ENCODE results near the gene NLRP13. TPM values are rescaled to one million over a fixed set of nuclear protein-coding genes. Genes with fewer than 3 reads are reported as not detected.

Gene NLRP13
- total and polyA plus RNA-seq, 9 of the 15 experiments (the other 6 are each of a cell fraction or from before 2014, with no cell fraction given) = not detected

DNA sequence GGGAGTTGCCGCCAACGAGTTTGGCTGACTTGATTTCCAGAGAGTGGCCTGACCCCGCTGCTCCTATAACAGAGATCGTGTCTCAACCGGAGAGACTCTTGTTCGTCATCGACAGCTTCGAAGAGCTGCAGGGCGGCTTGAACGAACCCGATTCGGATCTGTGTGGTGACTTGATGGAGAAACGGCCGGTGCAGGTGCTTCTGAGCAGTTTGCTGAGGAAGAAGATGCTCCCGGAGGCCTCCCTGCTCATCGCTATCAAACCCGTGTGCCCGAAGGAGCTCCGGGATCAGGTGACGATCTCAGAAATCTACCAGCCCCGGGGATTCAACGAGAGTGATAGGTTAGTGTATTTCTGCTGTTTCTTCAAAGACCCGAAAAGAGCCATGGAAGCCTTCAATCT lies 74.2 kb downstream of the NLRP13 start:
- H3K27ac ChIP-seq (ENCODE audit: extremely low read depth, low read depth, low read length) = no peak overlapping the region

DNA sequence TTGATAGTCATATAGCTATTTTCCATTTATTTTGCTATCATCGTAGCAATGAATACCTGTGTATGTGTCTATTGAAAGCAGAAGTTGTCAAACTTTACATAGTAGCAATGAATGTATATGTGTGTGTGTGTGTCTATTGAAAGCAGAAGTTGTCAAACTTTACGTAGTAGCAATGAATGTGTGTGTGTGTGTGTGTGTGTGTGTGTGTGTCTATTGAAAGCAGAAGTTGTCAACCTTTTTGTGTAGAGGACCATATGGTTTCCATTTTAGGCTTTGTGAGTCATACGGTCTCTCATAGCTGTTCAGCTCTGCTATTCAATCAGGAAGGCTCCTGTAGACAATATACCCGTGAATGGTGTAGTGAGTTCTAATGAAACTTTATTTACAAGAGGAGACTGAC lies 75.0 kb downstream of the NLRP13 start:
- in situ Hi-C loops (cut with MboI) (no loop called here), intact Hi-C loops (cut with micrococcal nuclease) (no loop called here)
- no TSS peak for BruUV-seq (replicated peaks)
- FAIRE-seq = no peak
- no peak for ATAC-seq
- Histone ChIP-seq H3K79me2 (ENCODE audit: control insufficient read depth, insufficient read depth, low read length) (no peaks in the 10 kb centered on the region), H3K4me1 (replicated peaks in 1 of 2; ENCODE audit: control insufficient read depth in 2 of 2, insufficient read depth in 2 of 2, low read length in 2 of 2) (no peaks in the 10 kb centered on the region), H4K20me1 (replicated peaks; ENCODE audit: control insufficient read depth, insufficient read depth, low read length) (no peaks in the 10 kb centered on the region; the same call in 1 of the 2 replicates), H3K9me3 (replicated peaks; ENCODE audit: control insufficient read depth, insufficient read depth, low read depth, low read length) (no peaks in the 10 kb centered on the region), H2AFZ (ENCODE audit: low read depth, low read length) (no peak overlapping the region), H3K9ac (ENCODE audit: insufficient read depth in 1 of 2, low read depth in 2 of 2, low read length in 2 of 2) (no peak overlapping the region), H3K4me3 (no peak overlapping the region), H3K4me2 (ENCODE audit: insufficient read depth, low read length) (no peak overlapping the region), H3K36me3 (ENCODE audit: control insufficient read depth, insufficient read depth, low read length) (no peaks in the 10 kb centered on the region), H3K27ac (ENCODE audit: extremely low read depth, low read depth, low read length) (no peak overlapping the region), H3K9me1 (ENCODE audit: control insufficient read depth, insufficient read depth, low read length) (no peaks in the 10 kb centered on the region), H3K27me3 (ENCODE audit: control insufficient read depth in 2 of 2, insufficient read depth in 2 of 2, low read length in 2 of 2) (peaks cover 11 to 42% of the 10 kb centered on the region in 2 experiments; a peak in 3 of 5 replicates)
- ChIA-PET POLR2A (no interaction called here), CTCF (ENCODE audit: low intra/inter-chr PET ratio) (no interaction called here)
- 2% methylated on average over 4 of the region's 4 CpGs for WGBS (ENCODE audit: insufficient coverage, low coverage, missing lambda C conversion rate)
- no peak for DNase-seq (ENCODE audit: extremely low read depth in 1 of 4, low spot score in 3 of 4)
- TF ChIP-seq FOXJ2 (tag; IDR thresholded peaks at IDR 0.05) (no peak), PHF8 (IDR thresholded peaks at IDR 0.05; ENCODE audit: borderline replicate concordance, low read length) (no peak), U2AF1 (optimal IDR thresholded peaks at IDR 0.05; ENCODE audit: low read depth, low read length) (no peak)
- TF ChIP-seq, protein P1, sequence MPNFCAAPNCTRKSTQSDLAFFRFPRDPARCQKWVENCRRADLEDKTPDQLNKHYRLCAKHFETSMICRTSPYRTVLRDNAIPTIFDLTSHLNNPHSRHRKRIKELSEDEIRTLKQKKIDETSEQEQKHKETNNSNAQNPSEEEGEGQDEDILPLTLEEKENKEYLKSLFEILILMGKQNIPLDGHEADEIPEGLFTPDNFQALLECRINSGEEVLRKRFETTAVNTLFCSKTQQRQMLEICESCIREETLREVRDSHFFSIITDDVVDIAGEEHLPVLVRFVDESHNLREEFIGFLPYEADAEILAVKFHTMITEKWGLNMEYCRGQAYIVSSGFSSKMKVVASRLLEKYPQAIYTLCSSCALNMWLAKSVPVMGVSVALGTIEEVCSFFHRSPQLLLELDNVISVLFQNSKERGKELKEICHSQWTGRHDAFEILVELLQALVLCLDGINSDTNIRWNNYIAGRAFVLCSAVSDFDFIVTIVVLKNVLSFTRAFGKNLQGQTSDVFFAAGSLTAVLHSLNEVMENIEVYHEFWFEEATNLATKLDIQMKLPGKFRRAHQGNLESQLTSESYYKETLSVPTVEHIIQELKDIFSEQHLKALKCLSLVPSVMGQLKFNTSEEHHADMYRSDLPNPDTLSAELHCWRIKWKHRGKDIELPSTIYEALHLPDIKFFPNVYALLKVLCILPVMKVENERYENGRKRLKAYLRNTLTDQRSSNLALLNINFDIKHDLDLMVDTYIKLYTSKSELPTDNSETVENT (CRISPR knock-in tag; IDR thresholded peaks at IDR 0.05) = no peak
- TF ChIP-seq, protein P2, sequence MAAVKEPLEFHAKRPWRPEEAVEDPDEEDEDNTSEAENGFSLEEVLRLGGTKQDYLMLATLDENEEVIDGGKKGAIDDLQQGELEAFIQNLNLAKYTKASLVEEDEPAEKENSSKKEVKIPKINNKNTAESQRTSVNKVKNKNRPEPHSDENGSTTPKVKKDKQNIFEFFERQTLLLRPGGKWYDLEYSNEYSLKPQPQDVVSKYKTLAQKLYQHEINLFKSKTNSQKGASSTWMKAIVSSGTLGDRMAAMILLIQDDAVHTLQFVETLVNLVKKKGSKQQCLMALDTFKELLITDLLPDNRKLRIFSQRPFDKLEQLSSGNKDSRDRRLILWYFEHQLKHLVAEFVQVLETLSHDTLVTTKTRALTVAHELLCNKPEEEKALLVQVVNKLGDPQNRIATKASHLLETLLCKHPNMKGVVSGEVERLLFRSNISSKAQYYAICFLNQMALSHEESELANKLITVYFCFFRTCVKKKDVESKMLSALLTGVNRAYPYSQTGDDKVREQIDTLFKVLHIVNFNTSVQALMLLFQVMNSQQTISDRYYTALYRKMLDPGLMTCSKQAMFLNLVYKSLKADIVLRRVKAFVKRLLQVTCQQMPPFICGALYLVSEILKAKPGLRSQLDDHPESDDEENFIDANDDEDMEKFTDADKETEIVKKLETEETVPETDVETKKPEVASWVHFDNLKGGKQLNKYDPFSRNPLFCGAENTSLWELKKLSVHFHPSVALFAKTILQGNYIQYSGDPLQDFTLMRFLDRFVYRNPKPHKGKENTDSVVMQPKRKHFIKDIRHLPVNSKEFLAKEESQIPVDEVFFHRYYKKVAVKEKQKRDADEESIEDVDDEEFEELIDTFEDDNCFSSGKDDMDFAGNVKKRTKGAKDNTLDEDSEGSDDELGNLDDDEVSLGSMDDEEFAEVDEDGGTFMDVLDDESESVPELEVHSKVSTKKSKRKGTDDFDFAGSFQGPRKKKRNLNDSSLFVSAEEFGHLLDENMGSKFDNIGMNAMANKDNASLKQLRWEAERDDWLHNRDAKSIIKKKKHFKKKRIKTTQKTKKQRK (IDR thresholded peaks at IDR 0.05; ENCODE audit: borderline replicate concordance, low read depth, low read length) = no peak
- TF ChIP-seq, protein P3, sequence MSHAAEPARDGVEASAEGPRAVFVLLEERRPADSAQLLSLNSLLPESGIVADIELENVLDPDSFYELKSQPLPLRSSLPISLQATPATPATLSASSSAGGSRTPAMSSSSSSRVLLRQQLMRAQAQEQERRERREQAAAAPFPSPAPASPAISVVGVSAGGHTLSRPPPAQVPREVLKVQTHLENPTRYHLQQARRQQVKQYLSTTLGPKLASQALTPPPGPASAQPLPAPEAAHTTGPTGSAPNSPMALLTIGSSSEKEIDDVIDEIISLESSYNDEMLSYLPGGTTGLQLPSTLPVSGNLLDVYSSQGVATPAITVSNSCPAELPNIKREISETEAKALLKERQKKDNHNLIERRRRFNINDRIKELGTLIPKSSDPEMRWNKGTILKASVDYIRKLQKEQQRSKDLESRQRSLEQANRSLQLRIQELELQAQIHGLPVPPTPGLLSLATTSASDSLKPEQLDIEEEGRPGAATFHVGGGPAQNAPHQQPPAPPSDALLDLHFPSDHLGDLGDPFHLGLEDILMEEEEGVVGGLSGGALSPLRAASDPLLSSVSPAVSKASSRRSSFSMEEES (CRISPR knock-in tag; IDR thresholded peaks at IDR 0.05) = no peak

More for the DNA sequence above, 74.2 kb downstream of the NLRP13 start:
- no peak overlapping the region for H3K4me3 ChIP-seq
- 1% methylated on average over 23 of the region's 23 CpGs for WGBS (ENCODE audit: insufficient coverage, low coverage, missing lambda C conversion rate)
- FAIRE-seq = no peak
- H3K4me1 ChIP-seq (replicated peaks in 1 of 2; ENCODE audit: control insufficient read depth in 2 of 2, insufficient read depth in 2 of 2, low read length in 2 of 2) = no peaks in the 10 kb centered on the region
- H3K9me3 ChIP-seq (replicated peaks; ENCODE audit: control insufficient read depth, insufficient read depth, low read depth, low read length) = no peaks in the 10 kb centered on the region
- no TSS peak for BruUV-seq (replicated peaks)
- no peak overlapping the region for H3K4me2 ChIP-seq (ENCODE audit: insufficient read depth, low read length)
- peaks cover 11 to 42% of the 10 kb centered on the region in 2 experiments; a peak in 3 of 5 replicates for H3K27me3 ChIP-seq (ENCODE audit: control insufficient read depth in 2 of 2, insufficient read depth in 2 of 2, low read length in 2 of 2)
- in situ Hi-C loops (cut with MboI) = no loop called here
- no peak overlapping the region for H2AFZ ChIP-seq (ENCODE audit: low read depth, low read length)
- H4K20me1 ChIP-seq (replicated peaks; ENCODE audit: control insufficient read depth, insufficient read depth, low read length) = no peaks in the 10 kb centered on the region; the same call in 1 of the 2 replicates
- intact Hi-C loops (cut with micrococcal nuclease) = no loop called here
- TF ChIP-seq CBX8 (IDR thresholded peaks at IDR 0.05; ENCODE audit: borderline replicate concordance, extremely low read depth, low read depth, low read length, poor library complexity, severe bottlenecking) (peak; percentile 42), NONO (IDR thresholded peaks at IDR 0.05; ENCODE audit: low read depth in 2 of 2, low read length in 1 of 2) (no peak)
- ATAC-seq = no peak
- H3K9me1 ChIP-seq (ENCODE audit: control insufficient read depth, insufficient read depth, low read length) = no peaks in the 10 kb centered on the region
- no peak for DNase-seq (ENCODE audit: extremely low read depth in 1 of 4, low spot score in 3 of 4)
- ChIA-PET CTCF (ENCODE audit: low intra/inter-chr PET ratio) (no interaction called here), POLR2A (interaction anchor here (0.7 kb wide), 1 partner anchor 475 kb away, joined by 4 read pairs; no protein-coding TSS in a partner anchor)
- no peaks in the 10 kb centered on the region for H3K79me2 ChIP-seq (ENCODE audit: control insufficient read depth, insufficient read depth, low read length)
- H3K9ac ChIP-seq (ENCODE audit: insufficient read depth in 1 of 2, low read depth in 2 of 2, low read length in 2 of 2) = no peak overlapping the region
- H3K36me3 ChIP-seq (ENCODE audit: control insufficient read depth, insufficient read depth, low read length) = no peaks in the 10 kb centered on the region
